OCI-LY1 (cell line): Measurements from ENCODE around the gene DHRSX.
"Not testable (repeated sequence)": the region's sequence is repeated elsewhere in the genome, so short reads cannot be mapped to it uniquely, and the experiment has no call there.

Experiments used
- H2AFZ ChIP-seq: fragments of 200-600 bp; sonication (generic), shearing (Covaris generic); 2 replicates; pipeline ENCODE4 v1.6.0; 2014; ENCODE audit warnings: antibody characterized with exemption, mild to moderate bottlenecking, low read length
- H3F3A ChIP-seq: fragments of 200-600 bp; sonication (generic), shearing (Covaris generic); 2 replicates; pipeline ENCODE4 v1.6.0; 2014; ENCODE audit warnings: mild to moderate bottlenecking, antibody characterized with exemption, low read length, moderate library complexity; ENCODE audit not compliant: insufficient read depth
- H3K27ac ChIP-seq: fragments of 200-600 bp; sonication (generic); 2 replicates; pipeline ENCODE4 v1.5.1; 2014; ENCODE audit warnings: low read length, mixed run types, mild to moderate bottlenecking, low read depth; ENCODE audit not compliant: poor library complexity, severe bottlenecking
- H3K27me3 ChIP-seq: fragments of 200-600 bp; sonication (generic); 2 replicates; pipeline ENCODE4 v1.6.0; 2014; ENCODE audit warnings: antibody characterized with exemption, mild to moderate bottlenecking, low read length, moderate library complexity; ENCODE audit not compliant: insufficient read depth
- H3K36me3 ChIP-seq: fragments of 200-600 bp; sonication (generic); 2 replicates; pipeline ENCODE4 v1.6.1; 2014; ENCODE audit warnings: mild to moderate bottlenecking, antibody characterized with exemption, low read length, moderate library complexity, mixed read lengths; ENCODE audit not compliant: insufficient read depth
- H3K4me1 ChIP-seq: fragments of 200-600 bp; sonication (generic); 2 replicates; pipeline ENCODE4 v1.5.1; 2014; ENCODE audit warnings: mild to moderate bottlenecking, low read length, moderate library complexity; ENCODE audit not compliant: insufficient read depth, severe bottlenecking
- H3K4me2 ChIP-seq: fragments of 200-600 bp; sonication (generic), shearing (Covaris generic); 2 replicates; pipeline ENCODE4 v1.6.1; 2014; ENCODE audit warnings: low read length
- H3K4me3 ChIP-seq: fragments of 200-600 bp; sonication (generic); 2 replicates; pipeline ENCODE4 v1.5.1; 2014; ENCODE audit warnings: low read length, low read depth, mild to moderate bottlenecking, mixed read lengths; ENCODE audit not compliant: poor library complexity, severe bottlenecking
- H3K79me2 ChIP-seq: fragments of 200-600 bp; shearing (Covaris generic); 2 replicates; pipeline ENCODE4 v1.6.1; 2016; ENCODE audit warnings: mixed run types, low read length, mixed read lengths; ENCODE audit not compliant: insufficient read depth
- H3K9ac ChIP-seq: fragments of 200-600 bp; sonication (generic), shearing (Covaris generic); 2 replicates; pipeline ENCODE4 v1.6.1; 2014; ENCODE audit warnings: mild to moderate bottlenecking, low read length, mixed read lengths
- H3K9me2 ChIP-seq: fragments of 200-600 bp; sonication (generic), shearing (Covaris generic); 2 replicates; pipeline ENCODE4 v1.6.1; 2014; ENCODE audit warnings: low read depth, mild to moderate bottlenecking, low read length, mixed read lengths
- H3K9me3 ChIP-seq: fragments of 200-600 bp; shearing (Covaris generic); 2 replicates; pipeline ENCODE4 v1.6.1; 2014; ENCODE audit warnings: low read length, mixed read lengths
- H4K20me1 ChIP-seq: fragments of 200-600 bp; sonication (generic), shearing (Covaris generic); 2 replicates; pipeline ENCODE4 v1.6.0; 2016; ENCODE audit warnings: mild to moderate bottlenecking, low read length; ENCODE audit not compliant: insufficient read depth
- CTCF ChIP-seq: fragments of 200-600 bp; sonication (generic), shearing (Covaris generic); IDR thresholded peaks from 2 replicates; pipeline ENCODE4 v1.5.1; 2017; ENCODE audit warnings: mild to moderate bottlenecking, antibody characterized with exemption, low read length, moderate library complexity, mixed read lengths
- EZH2 ChIP-seq: fragments of 200-600 bp; sonication (generic), shearing (Covaris generic); IDR thresholded peaks from 2 replicates; pipeline ENCODE4 v1.8.0; 2017; ENCODE audit warnings: borderline replicate concordance, mixed run types, mild to moderate bottlenecking, antibody characterized with exemption, low read length, moderate library complexity, mixed read lengths

The DHRSX gene

GRCh38 chrX:2395261-2395992 lies 105.3 kb downstream of the DHRSX start:
- H3K4me1 ChIP-seq, result no peaks in the 10 kb centered on the region
- H3K4me3 ChIP-seq, result no peak overlapping the region
- H3K27ac ChIP-seq, result no peak overlapping the region
- no peak for TF ChIP-seq CTCF
- TF ChIP-seq EZH2, result no peak
- no peaks in the 10 kb centered on the region for H3K27me3 ChIP-seq
- no peaks in the 10 kb centered on the region for H4K20me1 ChIP-seq
- no peaks in the 10 kb centered on the region for H3F3A ChIP-seq
- H3K79me2 ChIP-seq, result no peaks in the 10 kb centered on the region
- H3K9ac ChIP-seq, result no peak overlapping the region
- H3K9me3 ChIP-seq, result peaks cover 12% of the 10 kb centered on the region; the same call in 1 of the 2 replicates
- H2AFZ ChIP-seq, result no peak overlapping the region
- H3K9me2 ChIP-seq, result no peaks in the 10 kb centered on the region
- no peak overlapping the region for H3K4me2 ChIP-seq
- H3K36me3 ChIP-seq, result peaks cover 25% of the 10 kb centered on the region

GRCh38 chrX:2391869-2392606 lies 108.7 kb downstream of the DHRSX start:
- TF ChIP-seq CTCF, result no peak
- TF ChIP-seq EZH2, result no peak
- Histone ChIP-seq H3K36me3 (peaks cover 18% of the 10 kb centered on the region), H3F3A (no peaks in the 10 kb centered on the region), H3K27ac (no peak overlapping the region), H3K4me3 (no peak overlapping the region), H3K79me2 (no peaks in the 10 kb centered on the region), H4K20me1 (no peaks in the 10 kb centered on the region), H3K9ac (no peak overlapping the region), H3K27me3 (no peaks in the 10 kb centered on the region), H2AFZ (no peak overlapping the region), H3K9me2 (no peaks in the 10 kb centered on the region), H3K4me2 (no peak overlapping the region), H3K9me3 (peaks cover 12% of the 10 kb centered on the region; the same call in 1 of the 2 replicates), H3K4me1 (no peaks in the 10 kb centered on the region)

GRCh38 chrX:2390754-2391153 lies 110.0 kb downstream of the DHRSX start:
- H3K4me1 ChIP-seq, result no peaks in the 10 kb centered on the region
- no peaks in the 10 kb centered on the region for H3K79me2 ChIP-seq
- H3K4me2 ChIP-seq, result no peak overlapping the region
- H3K9me3 ChIP-seq, result peaks cover 12% of the 10 kb centered on the region; the same call in 1 of the 2 replicates
- no peak for TF ChIP-seq CTCF
- TF ChIP-seq EZH2, result no peak
- H3K27me3 ChIP-seq, result no peaks in the 10 kb centered on the region
- no peaks in the 10 kb centered on the region for H4K20me1 ChIP-seq
- no peak overlapping the region for H3K4me3 ChIP-seq
- no peak overlapping the region for H2AFZ ChIP-seq
- H3K9ac ChIP-seq, result no peak overlapping the region
- H3F3A ChIP-seq, result no peaks in the 10 kb centered on the region
- no peak overlapping the region for H3K27ac ChIP-seq
- peaks cover 18% of the 10 kb centered on the region for H3K36me3 ChIP-seq
- no peaks in the 10 kb centered on the region for H3K9me2 ChIP-seq

GRCh38 chrX:2389731-2390130 lies 111.0 kb downstream of the DHRSX start:
- H2AFZ ChIP-seq, H4K20me1 ChIP-seq, H3K27ac ChIP-seq, H3K4me2 ChIP-seq, H3K9me2 ChIP-seq, H3K4me3 ChIP-seq, H3K27me3 ChIP-seq, H3K9ac ChIP-seq, H3F3A ChIP-seq, H3K4me1 ChIP-seq, H3K79me2 ChIP-seq: not testable (repeated sequence)
- Histone ChIP-seq H3K9me3 (peaks cover 12% of the 10 kb centered on the region; the same call in 1 of the 2 replicates), H3K36me3 (peaks cover 18% of the 10 kb centered on the region)
